ENCODE data around the gene NANP. TPM values are rescaled to one million over a fixed set of nuclear protein-coding genes. Genes with fewer than 3 reads are reported as not detected.
"Not testable (repeated sequence)": the region's sequence is repeated elsewhere in the genome, so short reads cannot be mapped to it uniquely, and the experiment has no call there.

NANP gene
- total RNA-seq, 1 donor from 2014 or later = 4.8 TPM

GRCh38 chr20:25601659-25602058 lies 22.2 kb downstream of the NANP start:
- Histone ChIP-seq H3K4me1 (no peaks in the 10 kb centered on the region), H3K9me3 (no peaks in the 10 kb centered on the region), H3K4me3 (no peak overlapping the region), H3K27ac (no peak overlapping the region), H3K27me3 (no peaks in the 10 kb centered on the region), H3K36me3 (no peaks in the 10 kb centered on the region)
- peak; percentile 34 for ATAC-seq
- DNase-seq = no peak
- intact Hi-C loops (cut with DNase I) = no loop called here
- TF ChIP-seq CTCF (IDR thresholded peaks at IDR 0.05) = no peak

- no peak for TF ChIP-seq CTCF (IDR thresholded peaks at IDR 0.05)
- intact Hi-C loops (cut with DNase I) = no loop called here
- no peaks in the 10 kb centered on the region for H3K4me1 ChIP-seq
- H3K36me3 ChIP-seq = no peaks in the 10 kb centered on the region
- no peak overlapping the region for H3K4me3 ChIP-seq
- ATAC-seq (no peak), DNase-seq (no peak)
- no peak overlapping the region for H3K27ac ChIP-seq
- no peaks in the 10 kb centered on the region for H3K27me3 ChIP-seq
- no peaks in the 10 kb centered on the region for H3K9me3 ChIP-seq
Measured at GRCh38 chr20:25600632-25601031, 23.2 kb downstream of the NANP start.

- no peaks in the 10 kb centered on the region for H3K27me3 ChIP-seq
- no peaks in the 10 kb centered on the region for H3K4me1 ChIP-seq
- no peak for TF ChIP-seq CTCF (IDR thresholded peaks at IDR 0.05)
- H3K9me3 ChIP-seq = no peaks in the 10 kb centered on the region
- intact Hi-C loops (cut with DNase I) = no loop called here
- no peak overlapping the region for H3K4me3 ChIP-seq
- no peak for ATAC-seq
- DNase-seq = no peak
- no peaks in the 10 kb centered on the region for H3K36me3 ChIP-seq
- no peak overlapping the region for H3K27ac ChIP-seq
Measured at GRCh38 chr20:25592135-25592852, 31.5 kb downstream of the NANP start.

- DNase-seq; H3K36me3 ChIP-seq; H3K4me3 ChIP-seq; H3K27me3 ChIP-seq; H3K27ac ChIP-seq; intact Hi-C loops (cut with DNase I); H3K9me3 ChIP-seq; ATAC-seq; H3K4me1 ChIP-seq: not testable (repeated sequence)
Measured at GRCh38 chr20:25590778-25591177, 33.0 kb downstream of the NANP start.

- TF ChIP-seq CTCF (IDR thresholded peaks at IDR 0.05) = no peak
- Histone ChIP-seq H3K27ac (no peak overlapping the region), H3K9me3 (no peaks in the 10 kb centered on the region), H3K4me3 (no peak overlapping the region), H3K4me1 (peaks cover 11% of the 10 kb centered on the region), H3K36me3 (no peaks in the 10 kb centered on the region), H3K27me3 (peaks cover 9% of the 10 kb centered on the region)
- ATAC-seq = no peak
- intact Hi-C loops (cut with DNase I) = no loop called here
- DNase-seq = no peak
Measured at GRCh38 chr20:25588491-25588890, 35.3 kb downstream of the NANP start.

GRCh38 chr20:25587536-25587935 lies 36.3 kb downstream of the NANP start:
- ATAC-seq = no peak
- intact Hi-C loops (cut with DNase I) = no loop called here

More at GRCh38 chr20:25587536-25587935, 36.3 kb downstream of the NANP start:
- Histone ChIP-seq H3K4me3 (no peak overlapping the region), H3K36me3 (no peaks in the 10 kb centered on the region), H3K9me3 (no peaks in the 10 kb centered on the region), H3K27me3 (peaks cover 9% of the 10 kb centered on the region), H3K4me1 (peaks cover 11% of the 10 kb centered on the region), H3K27ac (no peak overlapping the region)
- DNase-seq = no peak
- TF ChIP-seq CTCF (IDR thresholded peaks at IDR 0.05) = no peak

All from upper lobe of right lung (tissue), 1 donor.